GM12878 (cell line): ENCODE results near the gene CGA. TPM values are rescaled to one million over a fixed set of nuclear protein-coding genes. Genes with fewer than 3 reads are reported as not detected.

Experiments
- ATAC-seq: fragments of 200-7000 bp; cut with Tn5 transposase; 3 replicates; pipeline ENCODE4 v1.9.1; 2020; ENCODE audit warnings: mild to moderate bottlenecking, moderate library complexity
- BruUV-seq: library from RNA; stranded (reverse); fragments of 400-500 nt; replicated peaks from 2 replicates; lab custom pipeline; 2021; lab: Mats Ljungman, UMichigan
- CTCF ChIA-PET: fragments of 300-600 bp; sonication (Branson Sonifier 250); formaldehyde crosslinking; extraction: SDS; loops from one replicate; lab custom pipeline; 2021; ENCODE audit warnings: inconsistent platforms; lab: Yijun Ruan, JAX
- POLR2A ChIA-PET: fragments of 350-600 bp; formaldehyde crosslinking; extraction: SDS; loops from one replicate; lab custom pipeline; 2021; ENCODE audit warnings: inconsistent platforms; lab: Charles Lee
- RAD21 ChIA-PET: fragments of 300-600 bp; sonication (Branson Sonifier 250); formaldehyde crosslinking; loops from one replicate; lab custom pipeline; 2023; ENCODE audit warnings: antibody characterized with exemption; ENCODE audit not compliant: unreplicated experiment; lab: Charles Lee
- SMC1A ChIA-PET: fragments of 300-600 bp; sonication (Branson Sonifier 250); formaldehyde crosslinking; loops from one replicate; lab custom pipeline; 2023; ENCODE audit not compliant: unreplicated experiment, uncharacterized antibody; lab: Charles Lee
- DNase-seq: peaks from one replicate; pipeline ENCODE4 v3.0.0-alpha.2; 2011; ENCODE audit warnings: low read depth, low spot score
- FAIRE-seq: peaks from 3 replicates; lab custom pipeline; 2011; peaks lifted over from hg19 to GRCh38; lab: Jason Lieb, UNC
- H2AFZ ChIP-seq: 2 replicates; pipeline ENCODE4 v1.6.0; 2011; ENCODE audit warnings: low read depth, low read length, control low read depth; ENCODE audit not compliant: control insufficient read depth
- H3K27ac ChIP-seq: 2 replicates; pipeline ENCODE4 v1.5.1; 2011; ENCODE audit warnings: control low read depth; ENCODE audit not compliant: control insufficient read depth, insufficient read depth
- H3K27me3 ChIP-seq, 2 experiments: replicated peaks in 1 of 2; 2 replicates each; pipeline versions ENCODE4 v1.6.0 to v1.6.1; 2011; ENCODE audit warnings: low read length in 1 of 2; ENCODE audit not compliant: control insufficient read depth in 2 of 2, insufficient read depth in 2 of 2
- H3K36me3 ChIP-seq, 2 experiments: 2 replicates each; pipeline ENCODE4 v1.5.1; 2011; ENCODE audit warnings: low read length in 1 of 2; ENCODE audit not compliant: control insufficient read depth in 2 of 2, insufficient read depth in 2 of 2
- H3K4me1 ChIP-seq: 2 replicates; pipeline ENCODE4 v1.6.1; 2011; ENCODE audit warnings: mild to moderate bottlenecking, low read length, moderate library complexity, mixed read lengths; ENCODE audit not compliant: control insufficient read depth, insufficient read depth
- H3K4me2 ChIP-seq: 2 replicates; pipeline ENCODE4 v1.6.0; 2011; ENCODE audit warnings: control low read depth; ENCODE audit not compliant: control insufficient read depth, insufficient read depth
- H3K4me3 ChIP-seq: fragments of 200-600 bp; sonication (generic); 2 replicates; pipeline ENCODE4 v1.5.1; 2016
- H3K79me2 ChIP-seq: 2 replicates; pipeline ENCODE4 v1.6.0; 2011; ENCODE audit warnings: low read length; ENCODE audit not compliant: control insufficient read depth, insufficient read depth
- H3K9ac ChIP-seq: 2 replicates; pipeline ENCODE4 v1.8.0; 2011; ENCODE audit warnings: low read length, control low read depth, mixed read lengths; ENCODE audit not compliant: control insufficient read depth, insufficient read depth
- H3K9me3 ChIP-seq: replicated peaks from 3 replicates; pipeline ENCODE4 v1.5.1; 2011; ENCODE audit warnings: mild to moderate bottlenecking, low read length; ENCODE audit not compliant: control insufficient read depth, insufficient read depth
- H4K20me1 ChIP-seq: 2 replicates; pipeline ENCODE4 v1.6.0; 2011; ENCODE audit not compliant: control insufficient read depth, insufficient read depth
- FOXK2 ChIP-seq: fragments of 450-650 bp; IDR thresholded peaks from 2 replicates; pipeline ENCODE4 v1.6.1; 2017; ENCODE audit warnings: mild to moderate bottlenecking, moderate library complexity
- MEF2A ChIP-seq: IDR thresholded peaks from 2 replicates; pipeline ENCODE4 v1.6.1; 2011; ENCODE audit warnings: low read depth, mild to moderate bottlenecking, low read length, moderate library complexity; ENCODE audit not compliant: insufficient read depth
- NBN ChIP-seq: fragments of 450-650 bp; IDR thresholded peaks from 2 replicates; pipeline ENCODE4 v1.6.1; 2016
- POLR2AphosphoS5 ChIP-seq: IDR thresholded peaks from 2 replicates; pipeline ENCODE4 v1.6.1; 2011; ENCODE audit warnings: mild to moderate bottlenecking, low read length, inconsistent platforms
- RAD21 ChIP-seq: IDR thresholded peaks from 2 replicates; pipeline ENCODE4 v1.6.1; 2011; ENCODE audit warnings: mild to moderate bottlenecking, low read depth, low read length, moderate library complexity; ENCODE audit not compliant: insufficient read depth
- RB1 ChIP-seq: fragments of 450-650 bp; formaldehyde crosslinking; IDR thresholded peaks from 2 replicates; pipeline ENCODE4 v1.6.1; 2017; ENCODE audit warnings: mild to moderate bottlenecking, borderline replicate concordance
- SMC3 ChIP-seq: IDR thresholded peaks from 2 replicates; pipeline ENCODE4 v1.6.1; 2011; ENCODE audit warnings: low read length, improper control_type of control experiment, borderline replicate concordance
- WGBS: methylation state at CpG from one replicate; pipeline ENCODE4 v1.1.6; 2016; ENCODE audit warnings: low lambda C conversion rate; ENCODE audit not compliant: insufficient replicate concordance, insufficient coverage; ENCODE audit errors: missing lambda C conversion rate; 5-methylcytosine and 5-hydroxymethylcytosine counted together
- in situ Hi-C: fragments of 300-500 bp; cut with MboI; formaldehyde crosslinking; loops from 9 replicates; pipeline ENCODE4 v1.14.3; 2018; ENCODE audit warnings: mixed read lengths
- intact Hi-C: fragments of 100-400 bp; cut with micrococcal nuclease; formaldehyde crosslinking; loops from one replicate; pipeline ENCODE4 v1.14.2; 2022; ENCODE audit not compliant: unreplicated experiment
- polyA plus RNA-seq, 11 experiments: library from polyadenylated mRNA; depleted of rRNA in 4 of 11; unstranded in 6 of 11; stranded (reverse) in 5 of 11; fragments of >200 nt; fragmentation: Nextera tagmentation in 4 of 11; fragmentation: Illumina TruSeq in 1 of 11; extraction: Ambion mirVana in 4 of 11; extraction: Trizol in 1 of 11; gene quantifications; 1 replicate in 1 of 11; 2 replicates in 10 of 11; pipeline versions ENCODE4 v1.2.1 to v1.2.3, GENCODE V29; 2011 to 2016; ENCODE audit warnings: inconsistent platforms in 2 of 11, missing spikeins in 2 of 11, low read depth in 1 of 11
- total RNA-seq, 4 experiments: library from RNA; depleted of rRNA in 3 of 4; stranded (reverse); fragments of >200 nt in 3 of 4; fragmentation: Illumina TruSeq in 1 of 4; extraction: Trizol in 1 of 4; gene quantifications; 2 replicates each; pipeline versions ENCODE4 v1.2.1 to v1.2.3, GENCODE V29; 2013 to 2021
- TF ChIP-seq, protein P1 (sequence below): fragments of 450-650 bp; IDR thresholded peaks from 2 replicates; pipeline ENCODE4 v1.6.1; 2017; ENCODE audit warnings: mild to moderate bottlenecking, moderate library complexity
- TF ChIP-seq, protein P2 (sequence below): fragments of 450-650 bp; IDR thresholded peaks from 2 replicates; pipeline ENCODE4 v1.6.1; 2016; ENCODE audit warnings: mild to moderate bottlenecking
- TF ChIP-seq, protein P3 (sequence below), 3 experiments: IDR thresholded peaks in 2 of 3; conservative IDR thresholded peaks in 1 of 3; 2 replicates each; pipeline ENCODE4 v1.5.1; 2011; ENCODE audit warnings: low read depth in 3 of 3, low read length in 3 of 3, mild to moderate bottlenecking in 3 of 3, control low read depth in 2 of 3, moderate library complexity in 2 of 3, inconsistent platforms in 1 of 3, mixed read lengths in 1 of 3; ENCODE audit not compliant: control insufficient read depth in 2 of 3, insufficient read depth in 1 of 3; ENCODE audit errors: extremely low read depth in 1 of 3

Gene CGA
- total and polyA plus RNA-seq, 10 of the 15 experiments (the other 5 are each of a cell fraction or from before 2014, with no cell fraction given) = 0.10 to 0.27 (median 0.12) TPM; not detected in 6

DNA sequence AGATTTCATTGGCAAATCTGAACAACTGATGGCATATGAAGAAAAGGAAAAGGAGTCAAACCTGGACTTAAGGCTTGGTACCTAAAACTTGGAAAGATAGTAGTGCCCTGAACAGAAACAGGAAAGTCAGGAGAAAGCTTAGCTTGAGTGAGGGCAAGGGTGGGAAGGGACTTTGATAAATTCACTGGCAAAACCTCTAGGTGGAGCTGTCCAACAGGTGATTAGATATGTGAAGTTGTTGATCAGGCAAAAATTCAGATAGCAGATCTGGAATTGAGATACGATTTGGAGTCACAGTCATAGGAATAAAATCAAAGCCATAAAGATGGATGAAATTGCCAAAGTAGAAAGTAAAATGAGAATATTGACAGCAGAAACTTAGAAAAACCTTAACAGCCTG, 44.3 kb upstream of the CGA start:
- Histone ChIP-seq H3K9ac (no peak overlapping the region), H3K27ac (no peak overlapping the region), H4K20me1 (no peaks in the 10 kb centered on the region), H3K4me1 (no peaks in the 10 kb centered on the region), H3K4me2 (no peak overlapping the region), H3K9me3 (no peaks in the 10 kb centered on the region), H3K4me3 (no peak overlapping the region), H3K27me3 (no peaks in the 10 kb centered on the region), H2AFZ (no peak overlapping the region), H3K79me2 (no peaks in the 10 kb centered on the region), H3K36me3 (no peaks in the 10 kb centered on the region)
- peak; percentile 91 for ATAC-seq
- CTCF ChIA-PET = interaction anchor here (0.7 to 4.7 kb wide), 38 partner anchors 9 to 1732 kb away, joined by 3 to 39 read pairs (median 4); no protein-coding TSS in a partner anchor
- peak; percentile 87 for FAIRE-seq
- RAD21 ChIA-PET = interaction anchor here (0.9 to 2.9 kb wide), 15 partner anchors 9 to 1731 kb away, joined by 3 to 18 read pairs (median 3); no protein-coding TSS in a partner anchor
- TF ChIP-seq, protein P1, sequence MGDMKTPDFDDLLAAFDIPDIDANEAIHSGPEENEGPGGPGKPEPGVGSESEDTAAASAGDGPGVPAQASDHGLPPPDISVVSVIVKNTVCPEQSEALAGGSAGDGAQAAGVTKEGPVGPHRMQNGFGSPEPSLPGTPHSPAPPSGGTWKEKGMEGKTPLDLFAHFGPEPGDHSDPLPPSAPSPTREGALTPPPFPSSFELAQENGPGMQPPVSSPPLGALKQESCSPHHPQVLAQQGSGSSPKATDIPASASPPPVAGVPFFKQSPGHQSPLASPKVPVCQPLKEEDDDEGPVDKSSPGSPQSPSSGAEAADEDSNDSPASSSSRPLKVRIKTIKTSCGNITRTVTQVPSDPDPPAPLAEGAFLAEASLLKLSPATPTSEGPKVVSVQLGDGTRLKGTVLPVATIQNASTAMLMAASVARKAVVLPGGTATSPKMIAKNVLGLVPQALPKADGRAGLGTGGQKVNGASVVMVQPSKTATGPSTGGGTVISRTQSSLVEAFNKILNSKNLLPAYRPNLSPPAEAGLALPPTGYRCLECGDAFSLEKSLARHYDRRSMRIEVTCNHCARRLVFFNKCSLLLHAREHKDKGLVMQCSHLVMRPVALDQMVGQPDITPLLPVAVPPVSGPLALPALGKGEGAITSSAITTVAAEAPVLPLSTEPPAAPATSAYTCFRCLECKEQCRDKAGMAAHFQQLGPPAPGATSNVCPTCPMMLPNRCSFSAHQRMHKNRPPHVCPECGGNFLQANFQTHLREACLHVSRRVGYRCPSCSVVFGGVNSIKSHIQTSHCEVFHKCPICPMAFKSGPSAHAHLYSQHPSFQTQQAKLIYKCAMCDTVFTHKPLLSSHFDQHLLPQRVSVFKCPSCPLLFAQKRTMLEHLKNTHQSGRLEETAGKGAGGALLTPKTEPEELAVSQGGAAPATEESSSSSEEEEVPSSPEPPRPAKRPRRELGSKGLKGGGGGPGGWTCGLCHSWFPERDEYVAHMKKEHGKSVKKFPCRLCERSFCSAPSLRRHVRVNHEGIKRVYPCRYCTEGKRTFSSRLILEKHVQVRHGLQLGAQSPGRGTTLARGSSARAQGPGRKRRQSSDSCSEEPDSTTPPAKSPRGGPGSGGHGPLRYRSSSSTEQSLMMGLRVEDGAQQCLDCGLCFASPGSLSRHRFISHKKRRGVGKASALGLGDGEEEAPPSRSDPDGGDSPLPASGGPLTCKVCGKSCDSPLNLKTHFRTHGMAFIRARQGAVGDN = no peak
- peak; percentile 71; the same call in 1 of the 2 replicates for TF ChIP-seq SMC3
- TF ChIP-seq, protein P2, sequence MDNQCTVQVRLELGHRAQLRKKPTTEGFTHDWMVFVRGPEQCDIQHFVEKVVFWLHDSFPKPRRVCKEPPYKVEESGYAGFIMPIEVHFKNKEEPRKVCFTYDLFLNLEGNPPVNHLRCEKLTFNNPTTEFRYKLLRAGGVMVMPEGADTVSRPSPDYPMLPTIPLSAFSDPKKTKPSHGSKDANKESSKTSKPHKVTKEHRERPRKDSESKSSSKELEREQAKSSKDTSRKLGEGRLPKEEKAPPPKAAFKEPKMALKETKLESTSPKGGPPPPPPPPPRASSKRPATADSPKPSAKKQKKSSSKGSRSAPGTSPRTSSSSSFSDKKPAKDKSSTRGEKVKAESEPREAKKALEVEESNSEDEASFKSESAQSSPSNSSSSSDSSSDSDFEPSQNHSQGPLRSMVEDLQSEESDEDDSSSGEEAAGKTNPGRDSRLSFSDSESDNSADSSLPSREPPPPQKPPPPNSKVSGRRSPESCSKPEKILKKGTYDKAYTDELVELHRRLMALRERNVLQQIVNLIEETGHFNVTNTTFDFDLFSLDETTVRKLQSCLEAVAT = peak; percentile 59; the same call in 1 of the 2 replicates
- no peak for TF ChIP-seq FOXK2
- no peak for TF ChIP-seq MEF2A
- peak; percentile 95 for TF ChIP-seq RAD21
- 0 out of 2 replicates have a peak, but pooled peaks have one; percentile 15 for TF ChIP-seq NBN
- no peak for TF ChIP-seq POLR2AphosphoS5
- TF ChIP-seq, protein P3, sequence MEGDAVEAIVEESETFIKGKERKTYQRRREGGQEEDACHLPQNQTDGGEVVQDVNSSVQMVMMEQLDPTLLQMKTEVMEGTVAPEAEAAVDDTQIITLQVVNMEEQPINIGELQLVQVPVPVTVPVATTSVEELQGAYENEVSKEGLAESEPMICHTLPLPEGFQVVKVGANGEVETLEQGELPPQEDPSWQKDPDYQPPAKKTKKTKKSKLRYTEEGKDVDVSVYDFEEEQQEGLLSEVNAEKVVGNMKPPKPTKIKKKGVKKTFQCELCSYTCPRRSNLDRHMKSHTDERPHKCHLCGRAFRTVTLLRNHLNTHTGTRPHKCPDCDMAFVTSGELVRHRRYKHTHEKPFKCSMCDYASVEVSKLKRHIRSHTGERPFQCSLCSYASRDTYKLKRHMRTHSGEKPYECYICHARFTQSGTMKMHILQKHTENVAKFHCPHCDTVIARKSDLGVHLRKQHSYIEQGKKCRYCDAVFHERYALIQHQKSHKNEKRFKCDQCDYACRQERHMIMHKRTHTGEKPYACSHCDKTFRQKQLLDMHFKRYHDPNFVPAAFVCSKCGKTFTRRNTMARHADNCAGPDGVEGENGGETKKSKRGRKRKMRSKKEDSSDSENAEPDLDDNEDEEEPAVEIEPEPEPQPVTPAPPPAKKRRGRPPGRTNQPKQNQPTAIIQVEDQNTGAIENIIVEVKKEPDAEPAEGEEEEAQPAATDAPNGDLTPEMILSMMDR (IDR thresholded peaks at IDR 0.05 in 2 of 3, conservative IDR thresholded peaks at IDR 0.05 in 1 of 3; ENCODE audit: control insufficient read depth in 2 of 3, extremely low read depth in 1 of 3, insufficient read depth in 1 of 3, low read depth in 3 of 3, low read length in 3 of 3) = peak; percentile 69 to 84 (median 77)
- peak; percentile 32; the same call in 1 of the 2 replicates for TF ChIP-seq RB1
- POLR2A ChIA-PET = interaction anchor here (0.6 to 1.0 kb wide), 2 partner anchors 18 to 350 kb away, joined by 3 to 8 read pairs; no protein-coding TSS in a partner anchor
- WGBS = 5% methylated on average over 1 of the region's 1 CpG
- intact Hi-C loops (loop anchor here (1.0 to 5.0 kb wide), 3 partner anchors 72 to 252 kb away; no protein-coding TSS in a partner anchor), in situ Hi-C loops (loop anchor here (5.0 kb wide), 1 partner anchor 253 kb away; no protein-coding TSS in a partner anchor)
- no peak for DNase-seq
- no TSS peak for BruUV-seq
- SMC1A ChIA-PET = interaction anchor here (0.5 to 4.3 kb wide), 16 partner anchors 8 to 489 kb away, joined by 3 to 27 read pairs (median 4); no protein-coding TSS in a partner anchor
